Stimulated activated CD8-positive, alpha-beta memory T cell treated with anti-CD3 and anti-CD28 coated beads, Interleukin-7, amount 100 ng/mL, for 1 hour (primary cell): Measurements from ENCODE around the gene ANKRD50.

Source experiments
- DNase-seq, 2 donors: peaks; one replicate each; pipeline ENCODE4 v3.0.0-alpha.2; 2020; ENCODE audit warnings: low read depth in 2 of 2

ANKRD50 gene

DNA sequence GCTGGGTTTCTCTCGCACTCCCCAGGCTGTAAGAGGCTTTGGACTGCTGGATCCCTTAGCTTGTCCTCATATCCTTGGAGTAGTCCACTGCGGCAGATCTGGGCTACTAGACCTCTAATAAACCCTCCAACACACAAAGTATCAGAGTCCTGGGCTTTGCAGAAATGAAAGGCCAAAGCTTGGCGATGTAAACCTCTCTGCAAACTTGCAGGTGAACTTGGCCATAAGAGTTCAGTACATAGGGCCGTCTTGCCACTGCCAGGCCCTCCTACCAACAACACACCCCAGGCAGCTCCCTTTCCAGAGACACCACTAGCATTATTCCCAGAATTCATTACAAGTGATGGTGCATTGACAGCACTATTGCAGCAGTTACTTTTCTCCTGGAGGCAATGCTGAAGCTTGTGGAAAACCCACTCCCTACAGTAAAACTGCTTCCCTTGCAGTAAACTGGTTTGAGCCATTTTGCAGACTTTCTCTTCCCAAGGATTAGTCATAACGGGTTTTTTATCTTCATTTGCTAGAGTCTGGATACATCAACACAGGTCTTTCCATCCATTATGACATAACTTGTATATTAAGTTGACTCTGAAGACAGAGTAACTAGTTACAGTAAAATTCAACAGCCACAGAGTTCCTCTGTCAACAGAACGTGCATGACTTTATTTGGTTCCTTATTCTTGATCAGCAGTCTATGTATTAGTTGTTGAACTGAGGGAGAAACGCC is 2.4 kb downstream of the ANKRD50 start:
- no peak for DNase-seq

DNA sequence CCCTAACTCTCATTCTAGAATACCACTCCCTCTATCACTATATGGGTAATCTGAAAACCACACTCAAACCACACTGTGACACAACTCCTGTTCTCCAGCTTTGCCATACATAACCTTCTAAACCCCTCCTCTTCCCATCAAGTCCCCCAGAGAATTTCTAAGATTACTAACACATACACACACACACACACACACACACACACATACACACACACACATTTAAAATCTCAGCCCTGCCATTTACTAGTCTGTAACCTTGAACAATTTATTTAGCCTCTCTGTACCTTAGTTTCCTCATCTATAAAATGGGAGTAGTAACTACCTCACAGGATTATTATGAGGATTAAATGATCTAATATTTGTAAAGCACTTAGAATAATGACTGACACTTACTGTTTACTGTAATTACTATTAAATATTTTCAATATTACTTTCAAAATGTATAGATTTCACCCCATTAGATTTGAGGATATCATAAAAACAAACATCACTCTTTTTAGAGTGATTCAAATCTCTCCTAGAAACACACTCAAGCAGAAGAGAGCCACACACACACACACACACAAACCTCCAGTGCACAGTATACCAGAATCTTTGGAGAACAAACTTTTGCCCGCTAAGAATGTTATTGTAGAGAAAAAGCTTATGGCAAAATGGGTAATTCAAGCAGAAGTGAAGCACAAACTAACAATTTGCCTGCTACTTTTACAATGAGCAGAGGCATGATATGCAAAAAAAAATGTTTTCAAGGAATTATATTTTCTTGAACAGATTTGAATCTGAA is 3.8 kb downstream of the ANKRD50 start:
- no peak for DNase-seq

DNA sequence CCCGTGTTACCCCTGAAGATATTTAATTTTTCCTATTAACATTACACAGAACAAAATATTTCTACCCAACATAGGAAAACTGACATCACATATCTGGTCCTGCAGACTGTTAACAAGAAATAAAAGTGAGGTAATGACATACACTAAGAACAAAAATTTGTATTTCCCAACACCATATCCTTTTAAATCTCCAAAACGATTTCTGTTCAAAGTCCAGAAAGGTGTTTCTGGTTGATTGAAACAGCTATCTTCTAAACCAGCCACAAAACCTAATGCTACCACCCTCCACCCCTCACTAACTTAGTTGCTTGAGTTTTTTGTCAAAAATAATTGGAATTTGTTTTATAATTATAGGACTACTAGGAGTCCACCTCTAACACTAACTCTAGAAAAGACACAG is 7.1 kb downstream of the ANKRD50 start:
- no peak for DNase-seq

DNA sequence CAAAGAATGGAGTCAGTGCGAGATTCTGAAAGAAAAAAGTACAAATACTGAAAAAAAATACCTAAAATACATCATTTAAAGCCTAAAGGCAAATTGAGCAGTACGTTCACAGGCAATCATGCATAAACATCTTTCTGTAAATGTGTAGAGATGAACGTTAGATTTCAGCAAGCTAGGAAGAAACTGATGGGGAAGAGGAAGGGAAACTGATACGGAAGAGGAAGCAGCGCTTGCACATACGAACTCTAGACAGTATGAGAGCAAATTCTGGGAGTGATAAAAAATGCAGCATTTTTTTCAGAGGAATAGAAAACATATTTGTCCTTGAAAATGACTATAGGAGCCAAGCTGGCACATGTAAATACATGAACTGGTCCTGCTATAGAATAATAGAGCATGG is 9.4 kb downstream of the ANKRD50 start:
- no peak for DNase-seq

DNA sequence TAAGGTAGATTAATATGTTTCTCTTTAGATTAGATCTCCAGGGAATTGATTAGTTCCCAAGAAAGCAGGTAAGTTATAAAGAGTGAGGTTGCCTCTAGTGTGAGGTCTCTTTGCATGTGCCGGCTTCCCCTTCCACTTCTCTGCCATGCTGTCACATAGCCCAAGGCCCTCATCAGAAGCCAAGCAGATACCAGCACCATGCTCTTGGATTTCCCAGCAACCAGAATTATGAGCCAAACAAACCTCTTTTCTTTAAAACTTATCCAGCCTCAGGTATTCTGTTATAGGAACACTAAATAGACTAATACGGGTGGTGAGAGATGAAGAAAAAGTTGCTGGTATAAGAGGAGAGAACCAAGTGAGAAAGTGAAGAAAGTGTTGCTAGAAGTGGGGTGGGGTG is 15.1 kb downstream of the ANKRD50 start:
- no peak for DNase-seq

DNA sequence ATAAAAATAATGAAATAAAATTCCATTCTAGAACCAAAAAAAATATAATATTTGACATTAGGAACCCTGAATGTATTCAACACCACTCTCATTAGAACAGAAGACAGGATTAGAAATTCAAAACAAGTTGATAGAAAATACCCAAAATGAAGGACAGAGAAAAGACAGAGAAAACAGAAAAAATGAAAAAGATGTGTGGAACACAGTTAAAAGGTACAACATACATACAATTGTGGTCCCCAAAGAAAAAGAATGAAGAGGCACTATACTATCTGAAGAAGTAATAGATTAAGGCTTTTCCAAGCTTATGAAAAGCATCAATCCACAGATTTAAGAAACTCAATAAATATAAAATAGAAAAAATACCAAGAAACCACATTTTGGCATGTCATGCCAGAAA is 16.4 kb downstream of the ANKRD50 start:
- no peak for DNase-seq

DNA sequence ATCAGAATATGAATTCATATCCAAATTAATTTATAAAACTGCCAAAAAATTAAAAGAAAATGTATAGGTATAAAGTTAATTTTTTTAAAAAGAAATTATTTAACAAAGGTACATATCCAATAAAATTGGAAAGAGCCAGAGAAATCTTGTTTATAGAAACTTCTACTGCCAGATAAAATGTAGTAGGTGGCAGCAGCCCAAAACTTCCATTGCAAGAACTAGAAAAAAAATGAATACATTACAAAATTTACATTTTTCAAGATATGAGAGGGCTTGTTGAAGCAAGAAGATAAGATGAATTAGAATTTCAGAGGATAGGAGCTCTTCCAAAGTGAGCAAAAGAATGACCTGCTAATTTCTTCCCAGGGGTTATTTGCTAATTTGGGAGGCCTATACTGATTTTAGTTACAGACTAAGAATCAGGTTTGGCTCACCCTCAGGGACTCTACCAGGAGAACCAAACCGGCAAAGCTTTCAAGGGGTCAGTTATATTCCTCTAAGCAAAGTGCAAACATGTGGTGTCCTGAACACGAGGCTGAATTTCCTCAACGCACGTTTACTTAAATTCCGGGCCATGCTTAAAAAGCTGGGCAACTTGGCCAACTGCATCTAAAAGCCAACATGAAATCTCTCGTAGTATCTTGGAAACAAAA is 17.5 kb downstream of the ANKRD50 start:
- no peak for DNase-seq

DNA sequence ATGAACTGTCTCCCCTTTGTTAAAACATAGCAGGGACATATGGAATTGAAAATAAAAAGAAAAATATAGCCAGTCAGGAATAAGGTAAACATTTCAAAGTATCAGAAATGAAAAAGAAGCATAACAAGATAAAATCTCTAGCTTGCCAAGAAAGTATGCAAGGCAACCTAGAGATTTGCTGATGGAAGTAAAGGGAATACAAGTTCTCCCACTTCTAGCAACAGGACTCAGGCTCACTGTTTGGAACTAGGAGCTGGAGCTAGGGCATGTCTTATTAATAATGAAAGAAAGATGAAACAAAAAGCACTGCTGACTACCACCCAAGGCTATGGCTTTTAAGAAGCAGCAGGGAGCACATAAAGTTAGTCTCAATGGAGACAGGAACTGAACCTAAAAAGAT is 18.2 kb downstream of the ANKRD50 start:
- DNase-seq = no peak

DNA sequence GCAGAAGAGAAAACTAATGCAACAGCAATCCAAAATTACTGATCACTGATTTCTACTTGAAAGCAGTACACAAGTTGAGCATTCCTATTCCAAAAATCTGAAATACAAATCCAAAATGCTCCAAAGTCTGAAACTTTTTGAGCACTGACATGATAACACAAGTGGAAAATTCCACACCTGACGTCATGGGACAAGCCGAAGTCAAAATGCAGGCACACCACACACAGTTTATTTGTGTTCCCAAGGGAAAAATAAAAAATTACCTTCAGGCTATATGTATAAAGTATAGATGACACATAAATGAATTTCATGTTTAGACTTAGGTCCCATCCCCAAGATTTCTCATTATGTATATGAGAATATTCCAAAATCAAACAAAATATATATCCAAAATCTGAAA is 20.7 kb downstream of the ANKRD50 start:
- no peak for DNase-seq

DNA sequence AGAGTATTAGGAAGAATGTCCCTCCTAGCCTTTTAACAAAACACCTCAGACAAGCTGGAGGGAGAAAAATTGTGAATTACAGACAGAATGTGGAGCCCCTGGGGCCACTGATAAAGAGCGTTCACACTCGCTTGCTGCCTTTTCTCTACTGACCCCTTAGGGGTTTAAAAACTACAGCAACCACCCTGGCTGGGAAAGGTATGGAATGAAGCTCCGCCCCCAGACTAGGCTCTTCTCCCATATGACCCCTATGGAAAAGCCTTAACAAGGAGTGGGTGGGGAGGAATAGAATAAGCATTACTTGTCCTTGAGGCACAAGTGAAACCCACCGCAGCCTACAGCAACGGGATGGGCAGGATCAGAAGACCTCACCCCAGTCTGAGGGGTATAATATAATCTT is 26.3 kb downstream of the ANKRD50 start:
- DNase-seq = no peak

DNA sequence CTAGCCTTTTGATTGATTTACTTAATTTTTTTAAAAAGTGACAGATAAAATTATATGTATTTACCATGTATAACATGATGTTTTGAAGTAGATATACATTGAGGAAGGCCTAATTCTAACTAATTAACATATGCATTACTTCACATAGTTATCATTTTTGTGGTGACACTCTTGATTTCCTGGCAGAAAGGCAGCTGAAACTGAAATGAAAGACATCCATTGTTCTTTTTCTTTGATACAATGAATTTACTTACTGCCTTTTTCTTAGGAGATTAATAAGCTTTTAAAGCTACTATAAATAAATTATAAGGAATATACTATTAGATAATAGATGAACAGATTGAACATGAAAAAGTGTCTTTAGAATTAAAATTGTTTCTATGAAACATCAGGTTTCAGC is 26.7 kb downstream of the ANKRD50 start:
- DNase-seq = no peak

DNA sequence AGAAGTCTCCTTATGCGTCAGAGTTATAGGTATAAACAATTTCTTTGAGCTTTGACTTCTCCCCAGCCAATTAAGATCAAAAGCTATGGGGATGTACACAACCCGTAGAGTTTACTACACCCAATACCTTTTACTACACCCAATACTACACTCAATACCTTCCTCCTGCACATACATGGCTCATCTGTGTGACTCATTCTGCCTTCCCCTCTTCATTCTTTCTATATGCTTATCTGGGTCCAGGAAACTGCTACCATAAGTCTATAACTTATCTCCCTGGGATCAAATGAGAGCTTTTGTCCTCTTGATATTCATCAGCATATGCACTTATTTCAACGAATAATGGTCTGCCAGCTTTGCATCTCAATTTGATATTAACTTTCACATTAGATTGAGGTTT is 28.2 kb downstream of the ANKRD50 start:
- DNase-seq = no peak

DNA sequence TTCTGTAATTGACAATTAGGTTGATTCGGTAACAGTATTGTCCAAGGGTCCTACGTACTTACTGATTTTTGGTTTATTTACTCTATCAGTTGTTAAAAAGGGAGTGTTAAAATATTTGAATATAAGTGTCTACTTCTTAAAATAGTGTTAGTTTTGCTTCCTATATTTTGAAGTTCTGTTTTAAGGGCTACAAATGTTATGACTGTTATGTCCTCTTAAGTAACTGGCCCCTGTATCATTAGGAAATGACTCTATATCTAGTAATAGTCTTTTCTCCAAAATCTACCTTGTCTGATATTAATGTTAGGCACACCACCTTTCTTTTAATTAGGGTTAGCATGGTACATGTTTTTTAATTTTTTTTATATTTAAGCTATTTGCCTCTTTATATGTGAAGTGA is 30.1 kb downstream of the ANKRD50 start:
- no peak for DNase-seq

DNA sequence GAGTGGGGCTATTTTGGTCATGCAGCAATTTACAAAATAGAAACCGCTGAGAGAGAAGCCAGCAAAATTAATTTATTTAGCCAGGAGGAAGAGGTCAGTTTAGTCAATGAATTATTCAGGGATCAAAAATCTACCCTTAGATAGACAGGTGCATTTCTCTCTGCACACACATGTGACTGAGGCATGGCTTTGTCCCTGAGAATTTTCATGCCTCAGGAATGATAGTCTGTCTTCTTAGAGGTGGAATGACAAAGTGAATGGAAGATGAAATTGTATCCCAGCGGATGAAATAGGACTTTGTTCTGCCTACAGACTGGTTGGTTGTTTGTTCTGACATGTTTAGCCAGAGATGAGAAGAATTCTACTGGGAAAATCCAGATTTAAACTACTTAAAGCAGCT is 46.0 kb downstream of the ANKRD50 start:
- no peak for DNase-seq

DNA sequence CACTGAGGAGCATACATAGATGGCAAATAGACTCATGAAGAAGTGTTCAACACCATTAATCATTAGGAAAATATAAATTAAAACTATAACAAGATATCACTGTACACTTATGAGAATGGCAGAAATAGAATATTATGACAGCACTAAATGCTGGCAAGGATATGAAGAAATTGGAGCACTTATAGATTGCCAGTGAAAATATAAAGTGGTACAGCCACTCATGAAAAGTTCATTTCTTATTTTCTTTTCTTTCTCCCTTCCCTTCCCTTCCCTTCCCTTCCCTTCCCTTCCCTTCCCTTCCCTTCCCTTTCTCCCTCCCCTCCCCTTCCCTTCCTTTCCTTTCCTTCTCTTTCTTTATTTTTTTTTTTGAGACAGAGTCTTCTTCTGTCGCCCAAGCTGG is 53.7 kb downstream of the ANKRD50 start:
- no peak for DNase-seq

DNA sequence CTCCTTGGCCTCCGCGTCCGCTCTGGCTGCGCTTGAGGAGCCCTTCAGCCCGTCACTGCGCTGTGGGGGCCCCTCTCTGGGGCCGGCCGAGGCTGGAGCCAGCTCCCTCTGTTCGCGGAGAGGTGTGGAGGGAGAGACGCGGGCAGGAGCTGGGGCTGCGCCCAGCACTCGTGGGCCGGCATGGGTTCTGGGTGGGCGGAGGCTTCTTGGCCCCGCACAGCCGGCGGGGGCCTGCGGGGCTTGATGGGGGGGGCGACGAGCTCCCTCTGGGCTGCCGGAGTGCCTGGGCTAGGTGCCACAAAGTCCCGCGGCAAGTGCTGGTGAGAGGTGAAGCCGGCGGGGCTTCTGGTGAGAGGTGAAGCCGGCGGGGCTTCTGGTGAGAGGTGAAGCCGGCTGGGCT is 61.9 kb downstream of the ANKRD50 start:
- DNase-seq = no peak

DNA sequence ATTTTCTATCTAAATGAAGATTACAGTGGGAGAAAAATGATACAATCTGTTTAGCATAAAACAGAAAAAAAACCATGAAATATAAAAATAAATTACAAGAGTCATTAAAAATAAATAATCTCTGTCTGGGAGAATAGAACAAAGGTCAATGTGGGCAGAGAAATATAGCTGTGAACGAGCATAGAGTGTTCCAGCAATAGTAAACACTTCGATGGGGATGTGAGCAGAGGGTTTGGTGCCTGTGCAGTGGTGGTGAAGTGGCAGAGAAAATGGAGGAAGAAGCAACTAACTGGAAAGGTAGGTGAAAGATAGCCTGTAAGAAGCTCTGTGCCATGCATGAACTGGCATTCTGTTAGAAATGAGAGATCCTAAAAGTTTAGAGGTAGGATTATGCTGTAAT is 64.9 kb downstream of the ANKRD50 start:
- DNase-seq = no peak

DNA sequence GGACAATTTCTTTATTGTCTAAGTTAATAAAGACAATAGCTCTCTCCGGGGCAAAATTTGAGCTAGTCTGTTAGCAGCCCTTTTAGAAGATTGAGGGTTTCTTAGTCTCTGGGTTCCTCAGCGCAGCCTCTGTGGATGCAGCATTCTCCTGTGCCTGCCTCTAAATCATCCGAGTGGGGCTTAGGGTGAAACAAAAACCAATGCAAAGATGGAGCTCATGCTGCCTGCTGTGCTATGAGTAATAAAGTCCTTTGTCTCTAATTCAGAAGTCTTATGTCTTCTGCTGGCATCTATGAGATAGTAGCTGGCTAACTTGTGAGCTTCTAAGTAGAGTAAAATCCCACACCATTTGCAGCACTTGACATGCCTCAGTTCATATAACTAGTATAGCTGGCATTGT is 67.9 kb downstream of the ANKRD50 start:
- no peak for DNase-seq

DNA sequence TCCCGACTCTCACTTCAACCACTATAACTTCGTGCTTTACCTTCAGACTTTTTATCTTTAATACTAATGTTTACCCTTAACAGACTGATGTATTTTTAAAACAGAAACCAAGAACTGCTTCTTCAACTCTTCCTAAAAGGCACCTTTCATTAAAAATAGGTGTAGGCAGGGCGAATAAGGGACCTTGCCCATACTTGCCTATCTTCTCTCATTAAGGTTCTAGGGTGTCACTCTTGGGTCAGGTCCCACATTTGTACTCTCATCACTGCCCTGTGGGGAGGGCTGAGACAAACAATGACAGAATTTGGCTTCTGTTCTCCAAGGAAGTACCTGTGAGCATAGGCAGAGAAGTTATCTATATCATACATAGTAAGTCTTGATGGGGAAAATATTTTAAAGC is 69.7 kb downstream of the ANKRD50 start:
- DNase-seq = no peak

DNA sequence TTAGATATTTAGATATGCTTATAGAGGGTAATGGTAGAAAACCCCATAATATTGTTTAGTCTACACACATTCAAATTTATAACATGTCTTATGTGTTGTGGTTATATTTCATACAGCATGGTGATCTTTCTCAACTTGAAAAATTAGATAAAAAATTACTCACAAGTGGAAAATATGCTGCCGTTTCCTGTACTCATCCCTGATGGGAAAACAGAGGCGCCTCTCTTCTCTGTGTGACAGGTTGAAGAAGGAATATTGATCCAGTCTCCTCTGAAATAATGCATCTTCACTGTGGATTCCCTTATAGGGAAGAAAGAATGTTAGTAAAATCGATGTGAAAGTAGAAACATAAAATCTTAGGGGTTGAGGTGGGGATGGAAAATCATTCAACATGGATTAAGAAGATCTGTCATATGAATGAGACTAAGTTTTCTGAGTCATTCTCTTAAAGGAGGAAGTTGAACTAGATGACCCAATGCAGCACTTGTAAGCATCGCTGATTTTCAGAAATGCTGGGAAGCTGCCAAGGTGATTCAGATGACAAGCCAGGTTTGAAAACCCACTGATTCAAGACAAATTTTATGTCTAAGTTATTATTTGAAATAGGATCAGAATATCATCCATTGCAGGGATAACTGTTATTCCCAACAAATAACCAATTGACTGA is 70.7 kb downstream of the ANKRD50 start:
- DNase-seq = no peak

DNA sequence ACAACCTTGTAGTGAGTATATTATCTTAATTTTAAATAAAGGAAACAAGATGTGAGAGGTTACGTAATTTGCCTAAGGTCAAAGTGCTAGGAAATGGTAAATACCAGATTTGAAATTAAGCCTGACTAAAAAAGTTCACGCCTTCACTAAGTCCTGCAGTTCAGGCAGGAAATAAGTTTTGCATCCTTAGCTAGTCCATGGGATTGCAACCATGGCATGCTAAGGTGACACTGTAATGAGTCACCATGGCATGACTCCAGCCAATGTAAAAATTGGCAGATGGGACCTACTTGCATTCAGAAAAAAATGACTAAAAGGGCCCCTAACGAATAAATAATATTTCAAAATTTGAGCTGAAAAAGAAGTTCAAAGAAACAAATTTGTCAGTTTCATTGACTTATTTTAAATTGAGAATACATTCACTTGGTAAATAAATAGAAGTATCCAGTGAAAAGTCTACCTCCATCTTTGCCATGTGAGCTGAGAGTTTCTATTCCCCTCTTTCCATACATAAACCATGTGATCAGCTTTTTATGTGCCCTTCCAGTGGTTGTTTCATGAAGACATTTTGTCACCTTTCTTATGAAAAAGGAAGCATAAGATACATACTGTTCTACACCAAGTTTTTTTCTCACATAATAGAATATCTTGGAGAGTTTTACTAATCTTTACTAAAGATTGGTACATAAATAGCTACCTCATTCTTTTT is 72.4 kb downstream of the ANKRD50 start:
- DNase-seq = no peak

DNA sequence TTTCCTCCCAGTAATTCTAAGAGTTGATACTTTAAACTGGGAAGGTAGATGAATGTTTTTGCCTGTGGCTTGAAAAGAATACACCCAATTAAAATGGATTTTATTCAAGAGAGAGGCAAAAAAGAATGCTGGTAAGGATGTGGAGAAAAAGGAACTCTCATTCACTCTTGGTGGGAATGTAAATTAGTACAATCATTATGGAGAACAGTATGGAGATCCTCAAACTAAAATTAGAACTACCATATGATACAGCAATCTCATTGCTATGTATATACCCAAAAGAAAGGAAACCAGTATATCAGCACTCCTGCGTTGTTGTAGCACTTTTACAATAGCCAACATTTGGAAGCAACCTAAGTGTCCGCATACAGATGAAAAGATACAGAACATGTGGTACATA is 75.2 kb downstream of the ANKRD50 start:
- no peak for DNase-seq
